CD4-positive, alpha-beta T cell treated with Interleukin-12 subunit alpha and Interleukin-12 subunit beta, for 1 hour (primary cell): Measurements from ENCODE around the gene LRRC18.

Experiments
- DNase-seq: peaks from one replicate; pipeline ENCODE4 v3.0.0-alpha.2; 2020

Gene LRRC18

DNA sequence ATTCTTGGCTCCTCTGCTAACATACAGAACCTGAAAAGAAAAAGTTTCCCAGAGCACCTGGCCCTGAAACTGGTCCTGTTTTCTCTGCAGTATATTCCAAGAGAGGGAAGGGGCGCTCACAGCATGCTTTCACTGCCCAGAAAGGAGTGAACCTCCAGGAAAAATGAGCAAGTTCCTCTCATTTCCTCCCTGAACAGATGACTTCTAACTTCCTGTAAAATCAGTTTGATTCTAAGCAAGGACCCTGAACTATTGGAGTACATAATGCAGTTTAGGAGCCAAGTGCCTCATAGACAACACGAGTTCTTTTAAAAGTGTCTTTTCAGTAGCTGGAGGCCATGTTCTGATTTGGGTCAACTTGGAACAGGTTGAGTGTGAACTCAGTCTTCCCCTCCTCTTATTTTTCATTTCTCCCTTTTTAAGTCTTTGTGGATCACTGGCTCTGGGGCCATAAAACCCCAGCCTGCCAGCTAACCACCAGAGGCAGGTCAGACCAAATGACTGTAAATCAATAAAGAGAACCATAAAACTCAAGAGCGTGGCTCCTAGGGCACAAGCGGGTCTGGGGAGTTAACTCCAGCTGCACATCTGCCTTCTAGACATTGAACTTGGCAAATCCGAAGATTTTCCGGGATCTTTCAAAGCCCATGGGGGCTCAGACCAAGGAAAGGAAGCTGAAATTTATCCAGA, 5.9 kb upstream of the LRRC18 start:
- no peak for DNase-seq

DNA sequence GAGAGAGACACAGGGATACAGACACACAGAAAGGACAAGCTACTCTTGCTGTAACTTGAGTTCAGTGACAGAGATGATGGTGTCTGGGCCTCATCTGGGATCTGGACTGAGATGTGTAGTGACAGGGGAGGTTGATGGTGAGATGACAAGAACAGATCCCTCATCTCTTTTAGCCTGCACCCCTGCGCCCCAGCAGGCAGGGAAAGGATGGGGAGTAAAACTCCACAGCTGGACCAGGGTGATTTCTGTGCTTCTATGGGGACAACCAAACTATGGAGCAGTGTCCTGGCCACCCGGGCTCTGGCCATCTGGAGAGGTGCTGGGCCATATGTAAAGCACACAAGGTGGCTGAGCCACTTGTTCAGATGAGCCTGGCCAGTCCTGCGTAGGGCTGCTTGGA, 4.5 kb upstream of the LRRC18 start:
- no peak for DNase-seq

DNA sequence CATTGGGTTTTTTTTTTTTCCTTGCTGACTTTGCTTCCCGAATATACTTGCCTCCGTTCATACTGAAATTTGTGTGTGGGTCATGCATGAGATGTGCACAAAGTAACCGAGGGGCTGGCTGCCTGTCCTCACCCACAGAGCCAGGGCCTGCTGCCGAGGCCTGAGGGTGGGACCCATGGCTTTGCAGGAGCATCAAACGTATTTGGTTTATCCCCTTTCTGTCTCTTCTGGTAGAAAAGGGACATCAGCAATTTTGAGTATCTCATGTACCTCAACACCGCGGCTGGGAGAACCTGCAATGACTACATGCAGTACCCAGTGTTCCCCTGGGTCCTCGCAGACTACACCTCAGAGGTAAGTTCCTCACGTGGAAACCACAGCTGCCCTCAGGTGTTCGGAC, 3.5 kb upstream of the LRRC18 start:
- no peak for DNase-seq

DNA sequence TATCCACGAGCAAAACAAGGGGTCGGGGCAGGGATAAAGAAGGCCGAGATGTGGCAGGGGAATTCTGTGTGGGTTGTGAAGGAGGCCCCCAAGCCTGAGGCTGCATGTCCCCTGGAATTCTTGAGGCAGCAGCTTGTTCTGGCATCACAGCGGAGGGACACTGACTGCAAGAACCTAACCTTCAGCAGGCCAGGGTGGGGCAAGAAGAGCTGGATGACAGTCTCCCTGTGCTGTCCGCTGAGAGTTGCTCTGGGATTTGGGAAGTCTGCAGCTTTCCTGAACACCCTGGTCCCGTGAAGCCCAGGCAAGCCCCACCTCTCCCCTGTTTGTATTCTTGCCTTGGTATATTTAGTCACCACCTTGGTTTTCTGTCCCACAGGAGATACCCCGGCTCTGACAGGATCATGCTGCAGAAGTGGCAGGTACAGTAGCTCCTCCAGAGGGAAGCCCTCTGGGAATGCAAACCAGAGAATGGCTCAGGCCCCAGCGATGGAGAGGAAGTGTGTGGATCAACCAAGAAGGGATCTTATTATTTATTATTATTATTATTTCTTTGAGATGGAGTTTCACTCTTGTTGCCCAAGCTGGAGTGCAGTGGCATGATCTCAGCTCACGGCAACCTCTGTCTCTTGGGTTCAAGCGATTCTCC, 1.9 kb upstream of the LRRC18 start:
- no peak for DNase-seq

DNA sequence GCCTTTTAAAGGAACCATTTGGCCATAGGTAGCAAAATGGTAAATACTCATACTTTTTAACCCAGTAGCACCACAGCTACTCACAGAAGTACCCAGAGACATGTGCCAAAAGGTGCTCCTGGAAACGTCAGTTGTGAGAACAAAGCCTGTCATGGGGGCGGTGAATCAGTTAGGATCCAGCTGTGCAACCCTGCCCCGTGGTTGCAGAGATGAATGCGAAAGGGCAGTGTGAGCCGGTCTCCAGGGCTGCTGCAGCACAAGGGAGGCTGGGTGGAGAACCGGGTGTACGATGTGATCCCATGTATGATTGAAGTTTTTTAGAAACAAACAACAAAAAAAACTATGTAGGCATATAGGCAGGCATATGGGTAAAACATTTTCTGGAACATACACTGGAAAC, 1.3 kb upstream of the LRRC18 start:
- no peak for DNase-seq

DNA sequence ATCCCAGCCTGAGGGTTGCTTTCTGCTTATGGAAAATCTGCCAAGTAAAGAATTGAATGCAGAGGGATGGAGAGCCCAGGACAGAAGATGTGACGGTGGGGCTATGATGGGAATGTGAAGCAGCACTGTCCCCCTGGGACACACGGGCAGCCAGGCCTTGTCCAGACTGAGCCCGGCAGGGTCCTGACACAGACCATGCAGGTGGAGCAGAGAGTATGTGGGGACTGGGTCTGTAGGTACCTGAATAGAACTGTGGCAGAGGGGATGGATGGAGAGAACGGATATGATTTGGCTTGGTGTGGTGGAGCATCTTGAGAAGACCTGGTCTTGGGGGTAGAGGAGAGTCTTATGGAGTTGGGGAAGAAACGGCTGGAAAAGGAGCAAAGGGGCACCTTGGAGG, 732 bp upstream of the LRRC18 start:
- DNase-seq, result no peak

DNA sequence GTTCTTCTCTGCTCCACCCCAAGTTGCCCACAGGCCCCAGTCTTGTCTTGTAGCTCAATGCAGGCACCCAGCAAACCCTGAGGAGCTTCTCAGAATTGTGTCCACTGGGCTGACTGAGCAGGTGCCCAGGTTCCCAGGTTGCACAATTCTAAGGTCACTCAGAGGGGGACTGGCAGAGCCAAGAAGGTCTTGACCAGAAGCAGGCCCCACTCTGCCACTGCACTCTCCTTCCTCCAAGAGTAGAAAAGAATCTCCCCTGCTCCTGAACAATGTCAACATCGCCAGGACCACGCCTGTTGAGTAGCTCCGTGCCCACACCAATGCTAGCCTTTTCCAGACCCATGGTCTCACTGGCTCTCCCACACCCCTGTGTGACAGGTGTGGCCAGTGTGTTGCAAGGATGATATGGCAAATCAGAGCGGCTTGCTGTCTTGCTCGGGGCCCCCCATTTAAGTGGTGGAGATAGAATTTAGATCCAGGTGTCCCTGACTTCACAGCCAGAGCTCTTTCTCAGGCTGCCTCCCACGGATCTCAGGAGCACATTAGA, 577 bp downstream of the LRRC18 start:
- DNase-seq, result no peak

DNA sequence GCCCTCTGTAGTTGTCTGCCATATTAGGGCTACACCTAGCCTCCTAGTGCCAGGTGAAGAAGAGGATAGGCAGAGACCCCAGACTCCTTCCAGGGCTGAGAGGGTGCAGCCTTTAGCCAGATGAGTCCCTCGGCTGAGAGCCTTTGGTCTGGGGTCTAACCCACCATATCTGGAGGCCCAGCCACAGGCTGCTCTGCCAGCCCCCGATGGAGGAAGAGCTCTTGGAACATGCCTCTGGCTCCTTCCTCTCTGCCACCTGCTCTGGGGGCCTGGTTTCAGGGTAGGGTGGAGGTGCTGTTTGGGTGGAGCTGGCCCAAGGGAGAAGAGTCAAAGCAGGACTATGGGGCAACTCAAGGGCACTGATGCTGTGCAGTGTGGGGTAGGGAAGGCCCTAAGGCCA, 1.4 kb downstream of the LRRC18 start:
- DNase-seq, result no peak

DNA sequence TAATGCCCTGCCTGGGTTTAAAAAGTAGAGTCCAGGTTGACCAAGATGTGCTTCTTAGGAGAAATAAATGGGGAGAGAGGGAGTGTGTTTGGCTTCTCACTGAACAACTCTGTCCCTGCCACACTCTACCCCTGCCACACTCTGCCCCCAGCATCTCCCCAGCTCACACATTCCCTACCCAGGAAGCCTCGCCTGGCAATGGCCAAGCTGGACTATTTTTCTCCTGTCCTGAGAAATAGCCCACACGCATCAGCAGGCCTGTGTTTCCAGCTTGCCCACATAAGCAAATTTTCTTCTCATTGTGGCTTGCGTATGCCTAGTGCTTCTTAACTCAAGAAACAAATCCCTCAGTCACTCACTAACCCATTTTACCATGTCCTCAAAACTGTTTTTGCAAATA, 1.8 kb downstream of the LRRC18 start:
- DNase-seq, result no peak

DNA sequence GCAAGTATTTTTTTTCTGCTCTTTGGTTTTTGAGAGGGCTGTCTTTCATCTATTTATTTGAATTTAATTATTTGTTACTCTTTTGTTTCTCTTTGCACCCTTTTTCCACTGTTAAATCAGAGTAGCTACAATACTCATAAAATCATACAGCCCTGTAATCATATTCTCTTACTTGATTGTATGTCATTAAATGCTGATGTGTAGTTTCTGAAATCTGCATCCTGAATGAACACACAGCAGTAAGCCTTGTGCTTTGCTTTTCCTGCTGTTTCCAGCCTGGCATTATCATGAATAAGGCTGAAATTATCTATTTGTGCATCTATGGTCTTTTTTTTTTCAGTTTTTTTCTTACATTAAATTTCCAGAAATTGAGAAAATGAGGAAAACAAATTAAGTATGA, 4.1 kb downstream of the LRRC18 start:
- no peak for DNase-seq

DNA sequence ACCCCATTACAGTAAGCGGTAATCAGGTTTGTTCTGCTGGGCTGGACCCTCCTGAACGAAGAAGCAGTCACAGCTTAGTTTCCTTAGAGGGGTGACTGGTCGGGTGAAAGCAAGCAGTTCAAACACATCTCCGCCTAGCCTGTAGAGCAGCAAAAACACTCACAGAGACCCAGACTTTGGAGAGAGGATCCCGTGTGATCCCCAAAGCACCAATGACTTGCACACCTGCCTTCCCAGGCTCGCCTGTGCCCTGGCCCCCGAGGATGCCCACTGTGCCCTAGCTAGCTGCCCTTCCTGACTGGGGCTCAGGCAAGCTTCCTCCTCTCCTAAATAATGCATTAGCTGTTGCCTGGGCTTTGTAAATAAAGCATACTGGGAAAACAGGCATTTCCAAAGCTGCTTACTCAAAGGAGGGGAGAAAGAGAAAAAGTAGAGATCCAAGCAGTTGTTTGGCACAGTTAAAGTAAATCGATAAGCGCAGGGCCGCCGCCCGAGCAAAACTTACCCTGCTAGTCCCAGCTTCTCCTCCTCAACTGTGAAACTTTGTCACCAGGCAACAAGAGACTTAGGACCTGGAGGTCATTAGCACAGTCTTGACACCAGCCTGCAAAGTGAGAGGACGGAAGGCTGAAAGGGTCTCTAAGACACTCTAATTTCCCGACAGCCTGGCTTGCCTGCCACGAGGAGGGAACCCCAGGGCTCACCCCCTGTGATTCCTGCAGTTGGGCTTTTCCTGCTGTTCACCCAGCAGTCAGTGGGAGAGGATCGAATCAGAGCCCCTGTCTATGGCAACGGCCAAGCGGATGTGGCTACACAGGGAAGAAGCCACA, 4.8 kb downstream of the LRRC18 start:
- no peak for DNase-seq

DNA sequence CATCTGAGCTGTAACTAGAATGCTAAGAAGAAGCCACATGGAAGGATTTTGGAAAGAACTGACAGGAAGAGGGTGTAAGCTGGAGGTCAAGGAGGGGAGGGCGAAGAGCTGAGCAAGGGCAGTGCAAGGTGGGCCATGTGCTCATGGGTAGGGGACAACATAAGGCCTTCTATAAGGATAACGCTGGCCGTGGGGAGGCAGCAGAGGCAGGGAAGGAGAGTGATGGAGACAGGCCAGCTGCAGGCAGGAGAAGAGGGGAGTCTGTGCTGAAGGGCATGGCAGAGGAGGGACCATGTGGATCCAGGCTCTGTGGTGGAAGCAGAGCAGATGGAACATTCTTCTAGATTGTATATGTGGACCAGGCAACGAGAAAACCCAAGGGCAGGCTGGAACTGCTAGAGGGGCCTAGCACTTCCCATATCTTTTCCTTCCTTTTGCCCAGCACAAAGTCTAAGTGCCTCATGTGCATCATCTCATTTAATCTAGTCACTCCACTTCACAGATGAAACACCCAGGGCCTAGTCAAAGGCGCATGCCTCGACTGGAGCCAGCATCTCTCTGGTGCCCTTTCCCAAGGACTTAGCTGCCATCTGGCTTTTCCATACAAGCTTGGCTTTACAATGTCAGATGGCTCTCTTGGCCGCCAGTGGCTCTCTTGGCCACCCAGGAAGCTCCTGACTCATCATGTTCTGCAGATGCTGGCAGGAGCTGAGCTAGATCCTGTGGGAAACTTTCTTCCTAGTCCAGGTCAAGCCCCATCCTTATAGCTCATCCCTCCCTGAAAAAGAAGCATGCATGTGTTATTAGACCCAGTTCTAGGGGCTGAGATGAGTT, 6.6 kb downstream of the LRRC18 start:
- DNase-seq, result no peak

DNA sequence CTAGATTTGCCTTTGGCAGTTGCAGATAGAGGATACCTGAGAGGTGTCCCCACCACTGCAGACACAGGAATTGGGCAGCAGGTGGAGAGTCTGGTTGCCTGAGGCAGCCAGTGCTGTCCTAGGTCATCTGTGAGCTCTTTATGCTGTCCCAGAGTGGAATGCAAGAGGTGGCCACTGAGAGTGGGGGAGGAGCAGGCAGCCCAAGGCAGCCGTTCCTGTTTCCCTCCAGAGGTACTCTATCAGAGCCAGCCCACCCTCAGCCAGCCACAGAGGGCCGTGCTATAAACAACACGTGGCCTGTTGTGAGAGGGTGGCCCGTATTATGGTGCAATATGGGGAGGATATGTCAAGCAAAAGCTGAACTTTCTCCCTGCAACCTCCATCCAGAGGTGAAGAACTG, 8.5 kb downstream of the LRRC18 start:
- DNase-seq, result no peak

DNA sequence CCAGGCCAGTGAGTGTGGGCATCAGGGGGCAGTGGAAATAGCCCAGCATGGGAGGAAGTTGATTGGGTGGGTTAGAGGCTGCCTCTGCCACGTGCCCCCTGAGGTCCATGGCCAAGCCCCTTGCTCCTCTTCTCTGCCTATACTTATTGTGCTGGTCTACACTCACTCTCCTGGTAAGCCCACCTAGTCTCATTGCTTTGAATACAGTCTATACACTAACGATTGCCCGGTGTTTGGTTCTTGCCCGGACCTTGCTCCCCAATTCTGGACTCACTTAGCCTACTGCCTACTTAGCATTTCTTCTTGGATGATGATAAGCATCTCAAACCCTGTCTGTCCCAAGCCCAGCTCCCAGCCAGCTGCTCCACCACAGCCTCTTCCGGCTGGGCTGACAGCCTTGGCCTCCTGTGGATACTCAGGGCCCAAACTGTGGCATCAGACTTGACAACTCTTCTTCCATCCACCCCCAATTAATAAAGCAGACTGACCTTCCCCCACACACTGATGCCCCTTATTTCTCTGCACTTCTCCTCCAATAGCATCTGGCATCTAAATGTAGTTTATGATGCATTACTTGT, 10.1 kb downstream of the LRRC18 start:
- DNase-seq, result no peak

DNA sequence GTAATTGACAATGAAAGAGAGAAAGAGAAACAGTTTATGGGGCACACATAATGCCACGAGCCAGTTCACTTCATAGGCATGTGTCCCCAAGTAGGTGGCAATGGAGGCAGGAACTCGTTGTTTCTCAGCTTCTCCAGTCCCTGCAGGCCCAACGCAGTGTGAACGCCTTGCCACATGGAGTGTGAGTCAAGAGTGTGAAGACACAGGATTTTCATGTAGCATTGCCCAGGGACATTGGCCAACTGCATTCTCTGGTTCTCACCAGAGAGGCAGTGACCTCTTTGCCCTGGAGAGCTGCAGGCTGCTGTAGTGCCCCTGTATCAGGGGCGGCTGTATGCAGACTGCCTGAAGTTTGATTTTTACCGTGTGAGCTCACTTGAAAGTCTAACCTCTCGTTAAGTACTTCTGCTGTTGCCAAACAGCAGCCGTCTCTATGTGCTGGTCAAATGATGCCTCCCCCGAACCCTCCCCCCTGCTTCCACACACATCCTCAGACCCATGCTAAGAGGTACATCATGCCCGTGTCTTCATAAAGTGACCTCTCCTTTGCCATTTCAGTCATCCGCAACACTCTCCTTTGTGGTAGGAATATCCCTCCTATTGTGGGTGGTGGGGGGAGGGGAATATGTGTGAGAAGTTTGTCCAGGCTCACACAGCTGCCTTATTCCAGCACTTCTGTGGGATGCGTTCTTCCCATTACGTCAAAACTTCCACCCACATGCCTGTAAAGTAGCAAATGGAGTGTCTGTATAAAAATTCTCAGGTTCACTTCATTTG, 12.7 kb downstream of the LRRC18 start:
- DNase-seq, result no peak

DNA sequence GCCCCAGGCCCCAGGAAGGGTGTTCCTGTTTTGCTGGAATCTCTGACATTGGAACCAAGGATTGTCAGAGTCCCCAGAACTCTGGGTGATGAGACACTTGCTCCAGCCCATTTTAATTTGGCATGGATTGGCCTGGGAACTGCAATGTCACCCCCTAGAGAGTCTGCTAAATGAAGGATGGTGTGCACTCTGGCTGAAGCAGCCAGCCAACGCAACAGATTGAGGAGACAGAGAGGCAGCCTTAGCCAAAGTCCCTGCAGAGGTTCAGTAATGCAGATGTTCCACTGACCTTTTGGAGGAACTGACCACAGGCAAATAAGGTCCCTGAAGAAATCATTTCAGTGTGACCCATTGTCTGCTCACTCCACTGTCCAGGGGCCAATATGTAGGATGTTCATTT, 13.4 kb downstream of the LRRC18 start:
- DNase-seq, result no peak

DNA sequence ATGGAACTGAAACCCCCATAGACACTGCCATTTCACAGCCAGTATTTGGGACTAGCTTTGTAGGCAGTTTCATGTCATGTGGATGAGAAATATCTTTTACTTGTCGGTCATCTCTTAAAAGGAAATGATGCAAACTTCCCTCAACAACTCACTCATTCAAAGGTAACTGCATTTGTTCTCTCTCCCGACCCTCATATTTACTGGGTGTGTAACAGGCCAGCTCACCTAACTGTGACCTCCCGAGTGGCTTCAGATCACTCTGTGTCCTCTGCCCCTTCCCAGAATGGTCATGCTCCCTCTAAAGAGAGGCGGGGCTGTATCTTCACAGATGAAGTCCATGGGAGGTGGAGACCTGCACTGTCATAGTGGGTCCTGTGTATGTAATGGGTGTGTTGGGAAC, 14.7 kb downstream of the LRRC18 start:
- no peak for DNase-seq

DNA sequence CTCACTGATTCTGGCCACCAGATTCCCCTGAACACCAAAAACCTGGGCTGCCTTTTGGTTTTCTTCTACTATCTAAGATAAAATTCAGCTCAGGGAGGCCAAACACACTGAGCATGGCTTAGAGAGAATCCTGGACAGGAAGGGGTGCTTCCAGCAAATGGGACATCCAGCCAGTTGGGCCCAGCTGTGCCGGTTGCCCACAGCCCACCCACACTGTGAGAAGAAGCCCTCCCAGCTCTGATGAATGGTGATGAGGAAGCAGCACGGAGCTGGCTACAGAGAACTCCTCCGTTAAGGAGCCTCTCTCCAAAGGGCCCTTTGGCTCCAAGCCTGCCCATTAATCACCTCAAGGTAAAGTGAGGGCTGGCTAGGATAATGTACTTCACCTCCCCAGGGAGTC, 15.9 kb downstream of the LRRC18 start:
- DNase-seq, result no peak

DNA sequence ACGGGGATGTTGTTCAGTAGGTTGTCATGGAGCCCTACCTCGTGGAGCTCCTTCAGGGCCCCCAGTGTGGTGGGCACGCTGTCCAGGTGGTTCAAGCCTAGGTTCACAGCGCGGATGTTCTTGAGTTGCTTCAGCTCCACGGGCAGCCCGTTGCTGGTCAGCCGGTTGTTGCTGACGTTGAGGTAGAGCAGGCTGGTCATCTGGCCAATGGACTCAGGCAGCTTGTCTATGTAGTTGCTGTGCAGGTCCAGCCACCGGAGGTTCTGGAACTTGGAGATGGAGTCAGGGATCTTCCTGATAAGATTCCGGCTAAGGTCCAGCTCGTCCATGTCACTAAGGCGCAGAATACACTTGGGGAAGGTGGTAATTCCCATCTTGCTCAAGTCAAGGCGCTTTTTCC, 26.0 kb downstream of the LRRC18 start:
- no peak for DNase-seq

DNA sequence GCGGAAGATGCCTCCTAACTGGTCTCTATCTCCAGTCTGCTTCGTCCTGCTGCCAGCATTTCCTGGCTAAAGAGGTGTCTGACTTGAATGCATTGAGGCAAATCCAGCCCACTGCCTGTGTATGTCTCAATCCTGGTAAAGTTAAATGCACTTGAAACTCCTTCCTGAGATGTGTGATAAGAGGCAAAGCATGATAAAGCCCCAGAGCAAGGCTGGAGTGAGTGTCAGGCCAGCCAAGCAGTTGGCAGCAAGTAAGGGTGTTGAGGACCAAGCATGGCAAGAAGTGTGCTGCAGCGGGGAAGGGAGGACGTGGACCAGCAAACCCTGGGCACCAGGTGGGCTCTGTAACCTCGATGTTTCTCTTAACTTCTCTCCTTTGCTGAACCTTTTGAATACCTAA, 29.1 kb downstream of the LRRC18 start:
- DNase-seq, result no peak

DNA sequence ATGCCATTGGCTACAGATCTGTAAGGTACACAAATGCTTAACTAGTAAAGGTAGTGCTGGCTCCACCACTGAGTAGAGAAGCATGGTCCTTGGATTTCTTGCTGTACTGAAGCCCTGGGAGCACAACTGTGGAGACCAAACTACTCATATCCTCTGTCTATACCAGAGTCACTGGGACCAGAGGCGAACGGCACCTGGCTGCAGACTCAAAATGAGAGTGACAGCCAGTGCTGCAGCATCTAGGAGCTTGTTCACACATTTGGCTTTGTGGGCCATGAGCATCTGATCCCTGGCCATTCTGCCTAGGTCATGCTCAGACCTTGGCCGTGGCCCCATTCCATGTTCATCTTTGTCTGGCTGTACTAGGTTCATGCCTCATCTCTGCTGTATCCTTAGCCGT, 31.9 kb downstream of the LRRC18 start:
- DNase-seq, result no peak

DNA sequence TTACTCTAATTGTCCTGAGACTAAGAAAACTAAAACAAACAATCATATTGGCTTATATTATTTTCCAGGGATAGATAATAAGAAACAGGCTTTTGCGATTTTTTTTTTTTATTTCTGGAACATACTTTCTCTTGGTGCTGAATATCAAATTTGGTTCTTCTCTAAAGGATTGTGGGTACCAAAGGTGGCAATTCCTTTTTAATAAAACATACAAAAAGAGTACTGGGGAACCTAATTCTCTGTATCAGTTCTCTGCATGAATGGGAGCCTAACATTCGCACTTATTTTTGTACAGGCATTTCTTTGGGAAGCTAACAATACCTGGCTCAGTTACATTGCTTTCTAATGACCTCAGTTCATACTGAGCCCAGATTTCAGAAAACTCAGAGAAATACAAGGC, 32.8 kb downstream of the LRRC18 start:
- DNase-seq, result no peak
